ENCODE data around the gene KLHL3.

DNA sequence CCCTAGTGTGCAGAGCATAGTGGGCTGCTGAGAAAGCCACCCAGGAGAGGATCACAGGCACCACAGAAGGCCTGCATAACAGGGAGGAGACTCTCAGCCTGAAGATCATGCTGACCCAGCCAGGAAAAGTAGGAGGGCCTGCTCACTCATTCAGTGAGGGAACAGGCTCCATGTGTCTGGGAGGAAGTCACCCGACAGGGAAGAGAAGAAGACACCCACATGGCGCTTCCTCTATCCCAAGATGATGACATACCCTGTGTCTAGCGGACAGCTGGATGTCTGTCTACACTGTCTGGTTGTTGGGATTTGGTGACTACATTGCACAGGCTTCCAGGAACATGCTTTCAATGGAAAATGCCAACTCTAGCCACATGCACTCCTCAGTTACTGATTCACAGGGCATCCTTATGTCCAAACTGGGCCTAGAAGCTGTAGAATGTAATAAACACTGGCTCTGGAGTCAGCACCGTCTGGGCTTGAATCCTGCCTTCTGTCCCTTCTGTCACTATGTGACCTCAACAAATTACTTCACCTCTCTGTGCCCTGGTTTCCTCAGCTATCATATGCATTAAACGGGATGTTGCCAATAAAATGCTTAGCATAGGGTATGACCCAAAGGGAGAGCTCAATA, 47.6 kb downstream of the KLHL3 start:
- TF ChIP-seq RAD21 (IDR thresholded peaks at IDR 0.05): no peak
- TF ChIP-seq, protein P1, sequence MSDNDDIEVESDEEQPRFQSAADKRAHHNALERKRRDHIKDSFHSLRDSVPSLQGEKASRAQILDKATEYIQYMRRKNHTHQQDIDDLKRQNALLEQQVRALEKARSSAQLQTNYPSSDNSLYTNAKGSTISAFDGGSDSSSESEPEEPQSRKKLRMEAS (IDR thresholded peaks at IDR 0.05): no peak
- TF ChIP-seq FOXA2 (IDR thresholded peaks at IDR 0.05): no peak
- TF ChIP-seq, protein P2, sequence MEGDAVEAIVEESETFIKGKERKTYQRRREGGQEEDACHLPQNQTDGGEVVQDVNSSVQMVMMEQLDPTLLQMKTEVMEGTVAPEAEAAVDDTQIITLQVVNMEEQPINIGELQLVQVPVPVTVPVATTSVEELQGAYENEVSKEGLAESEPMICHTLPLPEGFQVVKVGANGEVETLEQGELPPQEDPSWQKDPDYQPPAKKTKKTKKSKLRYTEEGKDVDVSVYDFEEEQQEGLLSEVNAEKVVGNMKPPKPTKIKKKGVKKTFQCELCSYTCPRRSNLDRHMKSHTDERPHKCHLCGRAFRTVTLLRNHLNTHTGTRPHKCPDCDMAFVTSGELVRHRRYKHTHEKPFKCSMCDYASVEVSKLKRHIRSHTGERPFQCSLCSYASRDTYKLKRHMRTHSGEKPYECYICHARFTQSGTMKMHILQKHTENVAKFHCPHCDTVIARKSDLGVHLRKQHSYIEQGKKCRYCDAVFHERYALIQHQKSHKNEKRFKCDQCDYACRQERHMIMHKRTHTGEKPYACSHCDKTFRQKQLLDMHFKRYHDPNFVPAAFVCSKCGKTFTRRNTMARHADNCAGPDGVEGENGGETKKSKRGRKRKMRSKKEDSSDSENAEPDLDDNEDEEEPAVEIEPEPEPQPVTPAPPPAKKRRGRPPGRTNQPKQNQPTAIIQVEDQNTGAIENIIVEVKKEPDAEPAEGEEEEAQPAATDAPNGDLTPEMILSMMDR (IDR thresholded peaks at IDR 0.05; ENCODE audit: low read depth, low read length, missing input control): no peak

Measured in liver (tissue), 3 donors.